SK-N-SH (cell line): Measurements from ENCODE around the gene CALR3. TPM values are rescaled to one million over a fixed set of nuclear protein-coding genes. Genes with fewer than 3 reads are reported as not detected.

Source experiments
- CTCF ChIA-PET: fragments of 300-600, 350-600 bp; formaldehyde crosslinking; extraction: SDS; loops from one replicate; lab custom pipeline; 2021; lab: Yijun Ruan, JAX
- POLR2A ChIA-PET: fragments of 350-600 bp; sonication (Branson Sonifier 250); formaldehyde crosslinking; extraction: SDS; loops from one replicate; lab custom pipeline; 2020; ENCODE audit warnings: antibody characterized with exemption, inconsistent platforms; lab: Yijun Ruan, JAX
- DNase-seq: peaks from one replicate; pipeline ENCODE4 v3.0.0; 2012
- H2AFZ ChIP-seq: fragments of 200-600 bp; sonication (generic); 2 replicates; pipeline ENCODE4 v1.8.1; 2016; ENCODE audit warnings: antibody characterized with exemption, mild to moderate bottlenecking, low read depth
- H3F3A ChIP-seq: fragments of 200-600 bp; sonication (generic); replicated peaks from 2 replicates; pipeline ENCODE3; 2016; ENCODE audit warnings: antibody characterized with exemption, mild to moderate bottlenecking; ENCODE audit not compliant: insufficient read depth
- H3K27ac ChIP-seq, 2 experiments: fragments of 200-500 bp in 1 of 2; fragments of 200-600 bp in 1 of 2; sonication (Bioruptor generic) in 1 of 2; sonication (generic), shearing (Covaris generic) in 1 of 2; 2 replicates each; pipeline versions ENCODE4 v1.5.1 to v1.6.1; 2014 to 2016; ENCODE audit warnings: low read depth in 2 of 2, inconsistent platforms in 1 of 2, low read length in 1 of 2, mild to moderate bottlenecking in 1 of 2, mixed read lengths in 1 of 2
- H3K27me3 ChIP-seq: fragments of 200-600 bp; sonication (generic), shearing (Covaris generic); 2 replicates; pipeline ENCODE4 v1.6.1; 2016; ENCODE audit warnings: mixed run types; ENCODE audit not compliant: insufficient read depth
- H3K36me3 ChIP-seq, 2 experiments: fragments of 200-500 bp in 1 of 2; fragments of 200-600 bp in 1 of 2; sonication (Bioruptor generic) in 1 of 2; sonication (generic) in 1 of 2; replicated peaks in 1 of 2; 2 replicates each; pipeline versions ENCODE3 to v1.5.1; 2014 to 2016; ENCODE audit warnings: low read length in 1 of 2, mild to moderate bottlenecking in 1 of 2; ENCODE audit not compliant: insufficient read depth in 2 of 2, control insufficient read depth in 1 of 2
- H3K4me1 ChIP-seq, 2 experiments: fragments of 200-500 bp in 1 of 2; fragments of 200-600 bp in 1 of 2; sonication (Bioruptor generic) in 1 of 2; sonication (generic), shearing (Covaris generic) in 1 of 2; 2 replicates each; pipeline versions ENCODE4 v1.5.1 to v1.6.1; 2014 to 2016; ENCODE audit warnings: low read depth in 1 of 2, low read length in 1 of 2, mixed run types in 1 of 2; ENCODE audit not compliant: insufficient read depth in 2 of 2, control insufficient read depth in 1 of 2
- H3K4me2 ChIP-seq: fragments of 200-600 bp; sonication (generic), shearing (Covaris generic); 2 replicates; pipeline ENCODE4 v1.6.1; 2017; ENCODE audit warnings: mixed run types
- H3K4me3 ChIP-seq, 2 experiments: fragments of 200-500 bp in 1 of 2; fragments of 200-600 bp in 1 of 2; sonication (Bioruptor generic) in 1 of 2; sonication (generic), shearing (Covaris generic) in 1 of 2; 2 replicates each; pipeline versions ENCODE4 v1.5.1 to v1.8.1; 2014 to 2016; ENCODE audit warnings: low read depth in 2 of 2, inconsistent platforms in 1 of 2, low read length in 1 of 2, mild to moderate bottlenecking in 1 of 2, mixed read lengths in 1 of 2, moderate library complexity in 1 of 2
- H3K79me2 ChIP-seq: fragments of 200-600 bp; sonication (generic); 2 replicates; pipeline ENCODE4 v1.8.1; 2017; ENCODE audit warnings: mild to moderate bottlenecking; ENCODE audit not compliant: insufficient read depth
- H3K9ac ChIP-seq: fragments of 200-600 bp; sonication (generic); 2 replicates; pipeline ENCODE4 v1.6.1; 2017; ENCODE audit warnings: mixed run types
- H3K9me2 ChIP-seq: fragments of 200-600 bp; sonication (generic); 2 replicates; pipeline ENCODE4 v1.6.1; 2017; ENCODE audit warnings: mixed run types
- H3K9me3 ChIP-seq: fragments of 200-600 bp; sonication (generic); 2 replicates; pipeline ENCODE4 v1.6.1; 2017; ENCODE audit warnings: mixed run types, mild to moderate bottlenecking, moderate library complexity
- H4K20me1 ChIP-seq: fragments of 200-600 bp; sonication (generic); 2 replicates; pipeline ENCODE4 v1.6.1; 2017; ENCODE audit warnings: mild to moderate bottlenecking, mixed run types; ENCODE audit not compliant: insufficient read depth
- CHD2 ChIP-seq: fragments of 150-350 bp; IDR thresholded peaks from 2 replicates; pipeline ENCODE4 v1.6.1; 2018; ENCODE audit warnings: low read length; ENCODE audit not compliant: partially characterized antibody
- CTCF ChIP-seq: fragments of 200-600 bp; sonication (generic); IDR thresholded peaks from 2 replicates; pipeline ENCODE4 v1.6.1; 2017; ENCODE audit warnings: antibody characterized with exemption, mild to moderate bottlenecking, moderate library complexity
- FOXJ3 ChIP-seq: sonication (generic); formaldehyde crosslinking; IDR thresholded peaks from 2 replicates; pipeline ENCODE4 v1.5.1; 2020; ENCODE audit warnings: mild to moderate bottlenecking, missing genetic modification reagents
- GABPA ChIP-seq: IDR thresholded peaks from 2 replicates; pipeline ENCODE4 v1.4.0; 2012; ENCODE audit warnings: low read depth, mild to moderate bottlenecking
- IRF3 ChIP-seq: fragments of 150-350 bp; IDR thresholded peaks from 2 replicates; pipeline ENCODE4 v1.6.1; 2016; ENCODE audit warnings: mild to moderate bottlenecking, low read depth, low read length
- MAX ChIP-seq: IDR thresholded peaks from 2 replicates; pipeline ENCODE4 v1.4.0; 2012; ENCODE audit warnings: low read depth
- MEF2A ChIP-seq: IDR thresholded peaks from 2 replicates; pipeline ENCODE4 v1.4.0; 2012; ENCODE audit warnings: low read depth, borderline replicate concordance
- MXI1 ChIP-seq: IDR thresholded peaks from 2 replicates; pipeline ENCODE4 v1.6.1; 2012; ENCODE audit warnings: mild to moderate bottlenecking, low read depth, low read length, improper control_type of control experiment
- NRF1 ChIP-seq: IDR thresholded peaks from 2 replicates; pipeline ENCODE4 v1.6.1; 2012; ENCODE audit warnings: low read depth, mild to moderate bottlenecking, low read length
- RCOR1 ChIP-seq: fragments of 150-350 bp; IDR thresholded peaks from 2 replicates; pipeline ENCODE4 v1.6.1; 2017; ENCODE audit warnings: antibody characterized with exemption, low read length
- RFX5 ChIP-seq: IDR thresholded peaks from 2 replicates; pipeline ENCODE4 v1.6.1; 2012; ENCODE audit warnings: mild to moderate bottlenecking, improper control_type of control experiment, low read length
- SMC3 ChIP-seq: IDR thresholded peaks from 2 replicates; pipeline ENCODE4 v1.6.1; 2012; ENCODE audit warnings: low read depth, low read length, improper control_type of control experiment
- TAF1 ChIP-seq: IDR thresholded peaks from 2 replicates; pipeline ENCODE4 v1.6.1; 2012; ENCODE audit warnings: low read depth, mild to moderate bottlenecking, low read length, moderate library complexity, borderline replicate concordance
- YY1 ChIP-seq: IDR thresholded peaks from 2 replicates; pipeline ENCODE4 v1.4.0; 2012; ENCODE audit warnings: low read depth, mild to moderate bottlenecking
- ZBTB33 ChIP-seq: IDR thresholded peaks from 2 replicates; pipeline ENCODE4 v1.4.0; 2012; ENCODE audit warnings: low read depth, borderline replicate concordance
- WGBS: methylation state at CpG from one replicate; pipeline ENCODE4 v1.1.6; 2017; ENCODE audit warnings: low lambda C conversion rate; 5-methylcytosine and 5-hydroxymethylcytosine counted together
- polyA plus RNA-seq, 3 experiments: library from polyadenylated mRNA; depleted of rRNA; stranded (reverse); fragments of >200 nt; gene quantifications; 2 replicates each; pipeline ENCODE4 v1.2.3, GENCODE V29; 2012

CALR3 gene
- polyA plus RNA-seq, 1 of the 3 experiments (the other 2 are of a cell fraction): not detected

GRCh38 chr19:16459680-16460079 is 36.3 kb downstream of the CALR3 start:
- no peak for DNase-seq
- TF ChIP-seq SMC3 (no peak), CTCF (no peak), CHD2 (no peak), YY1 (no peak), MAX (no peak), ZBTB33 (no peak), IRF3 (no peak)
- ChIA-PET CTCF (interaction anchor here (1.5 kb wide), 1 partner anchor 129 kb away, joined by 3 read pairs; no protein-coding TSS in a partner anchor), POLR2A (no interaction called here)
- H3K4me1 ChIP-seq: peaks cover 17 to 49% of the 10 kb centered on the region in 2 experiments; a peak in 3 of 4 replicates
- no peaks in the 10 kb centered on the region for H3K27me3 ChIP-seq
- H3K4me3 ChIP-seq: no peak overlapping the region
- H4K20me1 ChIP-seq: peaks cover 26% of the 10 kb centered on the region
- H3K4me2 ChIP-seq: no peak overlapping the region
- peaks cover 86% of the 10 kb centered on the region for H3K79me2 ChIP-seq
- peaks cover 15% of the 10 kb centered on the region for H3F3A ChIP-seq
- H3K36me3 ChIP-seq: no peaks in the 10 kb centered on the region
- no peak overlapping the region for H2AFZ ChIP-seq
- 94% methylated on average over 3 of the region's 3 CpGs for WGBS
- H3K9ac ChIP-seq: no peak overlapping the region
- no peaks in the 10 kb centered on the region for H3K9me3 ChIP-seq
- H3K27ac ChIP-seq: no peak overlapping the region; a peak in 1 of 4 replicates
- no peaks in the 10 kb centered on the region for H3K9me2 ChIP-seq

GRCh38 chr19:16458391-16459341 is 37.3 kb downstream of the CALR3 start:
- DNase-seq: no peak
- peak overlapping the region; percentile 63 to 94 for H3K27ac ChIP-seq
- ChIA-PET POLR2A (interaction anchor here (0.9 to 1.0 kb wide), 2 partner anchors 9 to 13 kb away, joined by 3 to 5 read pairs; no protein-coding TSS in a partner anchor), CTCF (interaction anchor here (1.5 kb wide), 1 partner anchor 128 kb away, joined by 3 read pairs; no protein-coding TSS in a partner anchor)
- no peak overlapping the region for H3K9ac ChIP-seq
- 92% methylated on average over 18 of the region's 25 CpGs for WGBS
- H2AFZ ChIP-seq: no peak overlapping the region
- H3K4me2 ChIP-seq: no peak overlapping the region
- TF ChIP-seq FOXJ3 (CRISPR knock-in tag) (no peak), MEF2A (no peak), NRF1 (no peak), TAF1 (no peak), GABPA (no peak), RCOR1 (no peak), RFX5 (no peak), MAX (no peak), MXI1 (no peak)
- no peaks in the 10 kb centered on the region for H3K9me2 ChIP-seq
- H3F3A ChIP-seq: peaks cover 15% of the 10 kb centered on the region
- H3K79me2 ChIP-seq: peaks cover 86% of the 10 kb centered on the region
- no peak overlapping the region for H3K4me3 ChIP-seq
- H3K9me3 ChIP-seq: no peaks in the 10 kb centered on the region
- peaks cover 16% of the 10 kb centered on the region for H4K20me1 ChIP-seq
- H3K4me1 ChIP-seq: peaks cover 20 to 50% of the 10 kb centered on the region in 2 experiments; a peak in 3 of 4 replicates
- no peaks in the 10 kb centered on the region for H3K36me3 ChIP-seq
- H3K27me3 ChIP-seq: no peaks in the 10 kb centered on the region
